Measurements from ENCODE around the gene PDE6D.

DNA sequence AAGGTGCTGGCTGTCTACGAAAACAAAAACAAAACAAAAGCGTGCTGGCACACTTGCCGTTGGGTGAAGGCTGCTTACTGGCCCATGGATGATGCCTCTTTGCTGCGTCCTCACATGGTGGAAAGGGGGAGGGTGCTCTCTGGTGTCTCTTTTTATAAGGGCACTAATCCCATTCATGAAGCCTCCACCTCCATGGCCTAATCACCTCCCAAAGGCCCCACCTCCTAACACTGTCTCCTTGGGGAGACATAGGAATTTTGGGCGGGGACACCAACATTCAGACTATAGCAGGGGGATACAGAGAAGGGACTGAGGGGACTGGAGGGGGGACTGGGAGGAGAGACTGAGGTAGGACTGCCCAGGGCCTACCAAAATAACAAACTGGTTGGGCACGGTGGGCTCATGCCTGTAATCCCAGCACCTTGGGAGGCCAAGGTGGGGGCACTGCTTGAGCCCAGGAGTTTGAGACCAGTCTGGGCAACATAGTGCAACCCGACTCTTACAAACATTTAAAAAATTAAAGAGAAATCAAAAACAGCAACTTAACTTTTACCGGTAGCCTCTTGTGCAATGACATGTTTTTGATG, 58.3 kb downstream of the PDE6D start:
- TF ChIP-seq, protein P1, sequence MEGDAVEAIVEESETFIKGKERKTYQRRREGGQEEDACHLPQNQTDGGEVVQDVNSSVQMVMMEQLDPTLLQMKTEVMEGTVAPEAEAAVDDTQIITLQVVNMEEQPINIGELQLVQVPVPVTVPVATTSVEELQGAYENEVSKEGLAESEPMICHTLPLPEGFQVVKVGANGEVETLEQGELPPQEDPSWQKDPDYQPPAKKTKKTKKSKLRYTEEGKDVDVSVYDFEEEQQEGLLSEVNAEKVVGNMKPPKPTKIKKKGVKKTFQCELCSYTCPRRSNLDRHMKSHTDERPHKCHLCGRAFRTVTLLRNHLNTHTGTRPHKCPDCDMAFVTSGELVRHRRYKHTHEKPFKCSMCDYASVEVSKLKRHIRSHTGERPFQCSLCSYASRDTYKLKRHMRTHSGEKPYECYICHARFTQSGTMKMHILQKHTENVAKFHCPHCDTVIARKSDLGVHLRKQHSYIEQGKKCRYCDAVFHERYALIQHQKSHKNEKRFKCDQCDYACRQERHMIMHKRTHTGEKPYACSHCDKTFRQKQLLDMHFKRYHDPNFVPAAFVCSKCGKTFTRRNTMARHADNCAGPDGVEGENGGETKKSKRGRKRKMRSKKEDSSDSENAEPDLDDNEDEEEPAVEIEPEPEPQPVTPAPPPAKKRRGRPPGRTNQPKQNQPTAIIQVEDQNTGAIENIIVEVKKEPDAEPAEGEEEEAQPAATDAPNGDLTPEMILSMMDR (IDR thresholded peaks at IDR 0.05), result no peak
- TF ChIP-seq POLR2A (IDR thresholded peaks at IDR 0.05), result no peak
